Measurements from ENCODE around the gene MARCHF3. TPM values are rescaled to one million over a fixed set of nuclear protein-coding genes. Genes with fewer than 3 reads are reported as not detected.

Gene MARCHF3, protein sequence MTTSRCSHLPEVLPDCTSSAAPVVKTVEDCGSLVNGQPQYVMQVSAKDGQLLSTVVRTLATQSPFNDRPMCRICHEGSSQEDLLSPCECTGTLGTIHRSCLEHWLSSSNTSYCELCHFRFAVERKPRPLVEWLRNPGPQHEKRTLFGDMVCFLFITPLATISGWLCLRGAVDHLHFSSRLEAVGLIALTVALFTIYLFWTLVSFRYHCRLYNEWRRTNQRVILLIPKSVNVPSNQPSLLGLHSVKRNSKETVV
- total RNA-seq (10 to 100 TPM in 6 of 7 donors, 1 to 10 TPM in 1; 8.7 to 14.8 (median 12.7) TPM), polyA plus RNA-seq (1 to 10 TPM; 2.3 to 4.9 (median 2.6) TPM)
- long read RNA-seq, donor 1, full-length matches to known transcripts, result 1 of 1 reads
- long read RNA-seq, donor 1, partial matches to known transcripts, result 0 of 1 reads
- long read RNA-seq, donor 1, other reads (novel, unspliced or antisense), result 0 of 1 reads
- long read RNA-seq, donor 2, full-length matches to known transcripts, result 4 of 10 reads
- long read RNA-seq, donor 2, partial matches to known transcripts, result 6 of 10 reads
- long read RNA-seq, donor 2, other reads (novel, unspliced or antisense), result 0 of 10 reads

GRCh38 chr5:127030259-127031146 is at the start of gene MARCHF3:
Gene MARCHF3 (minus strand): TSS chr5:127030558. CDS start chr5:126918171, 112,387 bp downstream.
- peak in 2 of 3 donors; percentile 79 to 93 for TF ChIP-seq POLR2A (IDR thresholded peaks at IDR 0.05)
- TF ChIP-seq, protein P1, sequence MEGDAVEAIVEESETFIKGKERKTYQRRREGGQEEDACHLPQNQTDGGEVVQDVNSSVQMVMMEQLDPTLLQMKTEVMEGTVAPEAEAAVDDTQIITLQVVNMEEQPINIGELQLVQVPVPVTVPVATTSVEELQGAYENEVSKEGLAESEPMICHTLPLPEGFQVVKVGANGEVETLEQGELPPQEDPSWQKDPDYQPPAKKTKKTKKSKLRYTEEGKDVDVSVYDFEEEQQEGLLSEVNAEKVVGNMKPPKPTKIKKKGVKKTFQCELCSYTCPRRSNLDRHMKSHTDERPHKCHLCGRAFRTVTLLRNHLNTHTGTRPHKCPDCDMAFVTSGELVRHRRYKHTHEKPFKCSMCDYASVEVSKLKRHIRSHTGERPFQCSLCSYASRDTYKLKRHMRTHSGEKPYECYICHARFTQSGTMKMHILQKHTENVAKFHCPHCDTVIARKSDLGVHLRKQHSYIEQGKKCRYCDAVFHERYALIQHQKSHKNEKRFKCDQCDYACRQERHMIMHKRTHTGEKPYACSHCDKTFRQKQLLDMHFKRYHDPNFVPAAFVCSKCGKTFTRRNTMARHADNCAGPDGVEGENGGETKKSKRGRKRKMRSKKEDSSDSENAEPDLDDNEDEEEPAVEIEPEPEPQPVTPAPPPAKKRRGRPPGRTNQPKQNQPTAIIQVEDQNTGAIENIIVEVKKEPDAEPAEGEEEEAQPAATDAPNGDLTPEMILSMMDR (IDR thresholded peaks at IDR 0.05 in 8 of 11, conservative IDR thresholded peaks at IDR 0.05 in 3 of 11), result peak in 9 of 11 experiments; percentile 11 to 70 (median 49)
- peak; percentile 99 for TF ChIP-seq POLR2AphosphoS5 (IDR thresholded peaks at IDR 0.05)
- peak within 1 kb of the TSS; percentile 51 to 89 (median 68) for H3K4me3 ChIP-seq
- WGBS, 5 donors, result 0% methylated on average over 47 to 97 of the region's 97 CpGs
- H3K9me3 ChIP-seq, result no peaks in the 10 kb centered on the region
- peaks cover 0 to 9% (median 0%) of the 10 kb centered on the region in 7 donors for H3K27me3 ChIP-seq (replicated peaks in 1 of 7)
- intact Hi-C loops (cut with DNase I; ENCODE audit: low total_unique reads), result no loop called here
- peak within 1 kb of the TSS; percentile 83 to 92 (median 88) for H3K27ac ChIP-seq
- DNase-seq, result peak; percentile 100
- peaks cover 3 to 57% (median 28%) of the 10 kb centered on the region in 6 donors for H3K4me1 ChIP-seq
- H3K36me3 ChIP-seq, result no peaks in the 10 kb centered on the region

DNA sequence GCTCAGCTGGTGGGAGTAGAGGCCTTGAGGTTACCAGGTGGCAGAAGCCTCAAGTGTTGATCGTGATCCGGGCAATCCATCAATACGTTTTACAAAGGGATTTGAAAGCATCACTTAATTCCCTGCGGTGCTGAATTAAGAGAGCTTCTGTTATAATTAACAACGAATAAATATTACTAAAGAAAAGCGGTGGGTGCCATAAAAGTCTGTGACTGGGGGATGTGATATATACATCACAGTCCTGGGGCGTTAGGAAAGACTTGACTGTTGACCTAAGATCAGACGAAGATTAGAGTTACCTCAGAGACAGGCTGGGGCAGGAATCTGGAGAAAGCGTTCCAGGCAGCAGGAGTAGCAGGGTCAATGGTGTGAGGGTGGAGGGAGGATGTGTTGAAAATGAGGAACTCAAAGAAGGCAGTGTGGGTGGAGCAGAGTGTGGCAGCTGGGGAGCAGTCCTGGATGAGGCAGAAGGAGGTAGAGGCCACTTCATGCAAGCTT is 49.7 kb upstream of the MARCHF3 start:
- 65 to 70% (median 66%) methylated on average over 9 of the region's 9 CpGs for WGBS, 5 donors
- Histone ChIP-seq H3K4me1 (peaks cover 0 to 18% (median 0%) of the 10 kb centered on the region in 6 donors), H3K27ac (no peak overlapping the region), H3K4me3 (no peak overlapping the region), H3K27me3 (replicated peaks in 1 of 7) (no peaks in the 10 kb centered on the region), H3K36me3 (no peaks in the 10 kb centered on the region), H3K9me3 (no peaks in the 10 kb centered on the region)
- no peak for TF ChIP-seq POLR2A (IDR thresholded peaks at IDR 0.05)
- TF ChIP-seq, protein P1 (IDR thresholded peaks at IDR 0.05 in 8 of 11, conservative IDR thresholded peaks at IDR 0.05 in 3 of 11), result no peak
- no peak for TF ChIP-seq POLR2AphosphoS5 (IDR thresholded peaks at IDR 0.05)
- DNase-seq, result no peak
- intact Hi-C loops (cut with DNase I; ENCODE audit: low total_unique reads), result no loop called here

DNA sequence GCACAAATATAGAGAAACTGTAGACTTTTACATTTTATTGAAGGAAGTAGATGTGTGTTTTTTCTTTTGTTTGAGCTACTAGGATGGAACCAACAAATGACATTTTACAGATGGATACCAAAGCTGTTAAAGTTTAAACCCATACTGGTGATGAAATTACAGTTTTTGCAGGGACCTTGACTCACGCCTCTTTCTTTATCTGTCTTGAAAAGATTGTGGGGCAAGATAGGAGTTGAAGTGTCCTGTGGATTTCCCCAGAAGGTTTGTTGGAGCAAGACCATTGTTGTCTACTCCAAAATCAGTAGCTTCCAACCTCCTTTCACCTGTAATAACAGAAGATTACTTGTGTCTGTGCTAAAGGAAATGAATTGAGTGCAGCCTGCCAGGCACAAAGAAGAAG is 47.0 kb upstream of the MARCHF3 start:
- Histone ChIP-seq H3K4me3 (no peak overlapping the region), H3K4me1 (peaks cover 3 to 25% (median 5%) of the 10 kb centered on the region in 6 donors), H3K27me3 (replicated peaks in 1 of 7) (no peaks in the 10 kb centered on the region), H3K27ac (peak overlapping the region in 5 of 8 donors; percentile 9 to 59 (median 37)), H3K36me3 (no peaks in the 10 kb centered on the region), H3K9me3 (no peaks in the 10 kb centered on the region)
- TF ChIP-seq POLR2A (IDR thresholded peaks at IDR 0.05) (no peak), POLR2AphosphoS5 (IDR thresholded peaks at IDR 0.05) (no peak)
- TF ChIP-seq, protein P1 (IDR thresholded peaks at IDR 0.05 in 8 of 11, conservative IDR thresholded peaks at IDR 0.05 in 3 of 11), result no peak
- WGBS, 5 donors, result 61 to 79% (median 68%) methylated on average over 1 of the region's 1 CpG
- intact Hi-C loops (cut with DNase I; ENCODE audit: low total_unique reads), result no loop called here
- DNase-seq, result no peak

Data from spleen (tissue), 13 donors.